Stimulated activated CD8-positive, alpha-beta memory T cell treated with anti-CD3 and anti-CD28 coated beads, Interleukin-12 subunit alpha, Interleukin-12 subunit beta, amount 100 ng/mL, for 1 hour (primary cell): ENCODE measurements around the gene NANOGP8.
"Not testable (repeated sequence)": the region's sequence is repeated elsewhere in the genome, so short reads cannot be mapped to it uniquely, and the experiment has no call there.

Experiments
- DNase-seq: peaks from one replicate; pipeline ENCODE4 v3.0.0-alpha.2; 2020; ENCODE audit warnings: low read depth

NANOGP8 gene

DNA sequence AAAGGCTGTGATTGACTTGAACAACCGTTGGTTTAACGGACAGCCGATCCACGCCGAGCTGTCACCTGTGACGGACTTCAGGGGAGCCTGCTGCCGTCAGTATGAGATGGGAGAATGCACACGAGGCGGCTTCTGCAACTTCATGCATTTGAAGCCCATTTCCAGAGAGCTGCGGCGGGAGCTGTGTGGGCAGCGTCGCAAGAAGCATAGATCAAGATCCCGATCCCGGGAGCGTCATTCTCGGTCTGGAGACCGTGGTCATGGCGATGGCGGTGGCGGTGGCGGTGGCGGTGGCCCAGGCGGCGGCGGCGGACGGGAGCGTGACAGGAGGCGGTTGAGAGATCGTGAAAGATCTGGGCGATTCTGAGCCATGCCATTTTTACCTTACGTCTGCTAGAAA, 7.8 kb upstream of the NANOGP8 start:
- DNase-seq, result no peak

- DNase-seq, result no peak
These were observed 7.2 kb upstream of the NANOGP8 start for GRCh38 chr15:35092311-35092710.

DNA sequence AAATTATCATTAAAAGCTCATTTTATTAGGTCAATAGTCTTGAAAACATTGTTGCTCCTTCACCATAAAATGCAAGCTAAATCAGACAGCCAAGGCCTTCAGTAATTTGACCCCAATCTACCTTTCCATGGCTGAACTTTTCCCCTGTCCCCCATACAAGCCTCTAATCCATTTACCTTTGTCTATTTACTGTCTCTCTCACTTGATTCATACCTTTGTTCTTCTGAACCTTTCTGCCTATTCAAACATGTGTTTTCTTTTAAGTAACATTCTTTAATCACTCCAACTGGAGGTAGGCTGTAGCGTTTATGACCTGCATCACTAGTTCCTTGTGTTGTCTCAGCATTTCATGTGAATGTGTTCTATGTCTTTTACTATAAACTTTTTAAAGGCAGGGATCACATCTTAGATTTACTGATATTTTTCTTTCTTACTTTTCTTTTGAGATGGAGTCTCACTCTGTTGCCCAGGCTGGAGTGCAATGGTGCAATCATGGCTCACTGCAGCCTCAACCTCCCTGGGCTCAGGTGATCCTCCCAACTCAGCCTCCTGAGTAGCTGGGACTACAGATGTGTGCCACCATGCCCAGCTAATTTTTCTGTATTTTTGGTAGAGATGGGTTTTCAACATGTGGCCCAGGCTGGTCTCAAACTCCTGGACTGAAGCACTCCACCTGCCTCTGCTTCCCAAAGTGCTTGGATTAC, 5.2 kb upstream of the NANOGP8 start:
- no peak for DNase-seq

DNA sequence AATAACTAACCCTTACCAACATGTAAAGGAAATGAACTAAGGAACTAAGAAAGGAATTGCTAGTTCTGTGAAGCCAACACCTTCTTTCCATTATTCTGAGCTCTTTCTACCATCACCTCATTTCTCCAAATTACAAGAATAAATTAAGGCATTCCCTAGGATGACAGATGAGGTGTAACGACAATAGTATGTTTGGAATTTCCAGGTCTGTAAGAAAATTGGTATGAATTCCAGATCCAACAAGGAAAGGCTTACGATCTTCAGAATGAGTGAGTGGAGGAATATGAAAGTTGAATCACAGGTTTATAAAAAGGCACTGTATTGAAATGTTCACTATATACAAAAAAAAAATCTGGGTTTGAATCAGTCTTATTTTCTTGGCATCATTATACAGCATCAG, 4.5 kb upstream of the NANOGP8 start:
- no peak for DNase-seq

- no peak for DNase-seq
These were observed 3.2 kb upstream of the NANOGP8 start for GRCh38 chr15:35088329-35088728.

DNA sequence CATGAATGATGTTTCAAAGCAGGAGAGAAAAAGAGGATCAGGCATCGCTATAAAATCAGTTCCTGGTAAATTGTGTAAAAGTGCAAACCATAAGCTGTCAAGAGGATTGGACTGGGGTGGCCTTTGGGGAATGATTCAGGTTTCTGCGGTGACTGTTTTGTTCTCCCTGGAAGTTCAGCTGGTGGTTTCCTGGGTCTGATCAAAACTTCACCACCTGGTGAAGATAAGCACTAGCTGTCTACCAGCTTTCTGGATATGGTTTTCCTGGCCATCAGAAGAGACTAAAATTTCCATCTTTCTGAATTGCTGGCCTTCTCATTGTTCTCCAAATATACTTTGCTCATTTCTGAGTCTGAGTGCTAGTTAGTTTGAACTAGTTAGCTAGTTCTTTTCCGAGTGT, 2.7 kb upstream of the NANOGP8 start:
- no peak for DNase-seq

DNA sequence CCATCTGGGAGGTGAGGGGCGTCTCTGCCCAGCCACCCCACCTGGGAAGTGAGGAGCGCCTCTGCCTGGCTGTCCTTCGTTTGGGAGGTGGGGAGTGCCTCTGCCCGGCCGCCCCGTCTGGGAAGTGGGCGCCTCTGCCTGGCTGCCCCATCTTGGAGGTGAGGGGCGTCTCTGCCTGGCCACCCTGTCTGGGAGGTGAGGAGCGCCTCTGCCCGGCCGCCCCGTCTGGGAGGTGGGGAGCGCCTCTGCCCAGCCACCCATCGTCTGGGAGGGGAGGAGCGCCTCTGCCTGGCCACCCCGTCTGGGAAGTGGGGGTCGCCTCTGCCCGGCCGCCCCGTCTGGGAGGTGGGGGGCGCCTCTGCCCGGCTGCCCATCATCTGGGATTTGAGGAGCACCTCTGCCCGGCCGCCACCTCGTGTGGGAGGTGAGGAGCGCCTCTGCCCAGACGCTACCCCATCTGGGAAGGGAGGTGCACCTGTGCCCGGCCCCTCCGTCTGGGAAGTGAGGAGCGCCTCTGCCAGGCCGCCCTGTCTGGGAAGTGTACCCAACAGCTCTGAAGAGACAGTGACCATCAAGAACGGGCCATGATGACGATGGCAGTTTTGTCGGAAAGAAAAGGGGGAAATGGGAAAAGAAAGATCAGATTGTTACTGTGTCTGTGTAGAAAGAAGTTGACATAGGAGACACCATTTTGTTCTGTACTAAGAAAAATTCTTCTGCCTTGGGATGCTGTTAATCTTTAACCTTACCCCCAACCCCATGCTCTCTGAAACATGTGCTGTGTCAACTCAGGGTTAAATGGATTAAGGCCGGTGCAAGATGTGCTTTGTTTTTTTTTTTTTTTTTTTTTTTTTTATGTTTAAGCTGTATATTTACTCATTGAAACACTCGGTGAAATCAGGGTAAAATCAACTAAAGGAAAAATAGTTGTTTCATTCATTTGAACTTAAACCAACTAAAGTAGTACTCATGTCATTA, 2.4 kb downstream of the NANOGP8 start:
- DNase-seq, result not testable (repeated sequence)

- DNase-seq, result not testable (repeated sequence)
These were observed 3.3 kb downstream of the NANOGP8 start for GRCh38 chr15:35081626-35082365.

DNA sequence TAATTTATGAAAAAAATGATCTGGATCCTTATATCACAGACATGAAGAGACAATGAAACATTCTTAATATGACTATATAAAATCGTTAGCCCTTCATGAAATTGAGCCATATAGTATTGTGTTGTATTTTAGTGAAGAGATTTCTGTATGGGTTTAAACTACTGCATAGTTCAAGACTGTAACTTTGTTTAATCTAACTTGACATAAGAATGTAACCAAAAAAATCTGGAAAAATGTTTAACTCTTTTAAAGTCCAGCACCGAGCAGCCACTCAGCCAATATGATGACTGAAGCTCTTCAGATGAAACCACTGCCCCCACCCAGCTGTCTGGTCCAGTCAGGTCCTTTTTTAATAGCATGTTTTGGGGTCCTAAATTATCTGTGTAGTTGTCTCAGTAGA, 4.9 kb downstream of the NANOGP8 start:
- DNase-seq, result no peak

DNA sequence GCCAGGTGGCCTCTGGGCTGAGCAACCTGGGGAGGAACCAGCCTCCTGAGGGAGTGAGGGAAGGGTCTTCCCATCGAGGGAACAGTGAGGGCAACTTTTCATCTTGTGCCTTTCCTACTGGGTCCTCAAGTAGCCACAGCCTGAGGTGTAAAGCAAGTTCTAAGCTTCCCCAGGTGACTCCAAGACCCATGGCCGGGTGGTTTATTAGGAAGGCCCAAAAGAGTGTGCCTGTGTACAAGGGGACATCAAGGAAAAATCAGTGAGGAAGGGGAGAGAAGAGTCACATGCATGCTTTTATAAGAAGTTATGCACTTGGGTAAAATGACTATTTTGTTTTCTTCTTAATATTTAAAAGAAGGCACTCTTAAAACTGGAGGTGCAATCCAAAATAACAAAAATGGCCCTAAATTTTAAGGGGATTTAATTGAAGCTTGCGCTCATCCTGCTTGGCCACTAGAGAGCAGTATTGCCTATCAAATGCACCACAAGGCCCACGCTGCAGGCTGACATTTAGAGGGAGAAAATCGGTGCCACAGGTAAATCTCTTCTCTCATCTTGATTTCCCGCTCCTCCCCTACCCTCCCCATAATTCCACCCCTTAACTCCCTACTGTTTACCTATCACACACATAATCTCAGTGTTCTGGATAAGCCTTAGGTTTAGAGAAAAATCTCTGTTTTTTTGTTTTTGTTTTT, 6.7 kb downstream of the NANOGP8 start:
- peak; percentile 12 for DNase-seq

DNA sequence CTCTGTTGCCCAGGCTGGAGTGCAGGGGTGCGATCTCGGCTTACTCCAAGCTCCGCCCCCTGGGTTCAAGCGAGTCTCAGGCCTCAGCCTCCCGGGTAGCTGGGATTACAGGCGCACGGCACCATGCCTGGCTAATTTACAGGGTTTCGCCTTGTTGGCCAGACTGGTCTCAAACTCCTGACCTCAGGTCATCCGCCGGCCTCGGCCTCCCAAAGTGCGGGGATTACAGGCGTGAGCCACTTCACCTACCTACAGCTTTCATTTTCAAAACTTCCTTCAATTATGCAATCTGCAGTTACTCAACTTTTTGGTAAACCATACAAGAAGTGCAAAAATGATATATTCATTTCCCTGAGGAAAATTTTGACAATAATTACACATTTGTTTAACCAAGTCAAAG, 14.0 kb downstream of the NANOGP8 start:
- no peak for DNase-seq

DNA sequence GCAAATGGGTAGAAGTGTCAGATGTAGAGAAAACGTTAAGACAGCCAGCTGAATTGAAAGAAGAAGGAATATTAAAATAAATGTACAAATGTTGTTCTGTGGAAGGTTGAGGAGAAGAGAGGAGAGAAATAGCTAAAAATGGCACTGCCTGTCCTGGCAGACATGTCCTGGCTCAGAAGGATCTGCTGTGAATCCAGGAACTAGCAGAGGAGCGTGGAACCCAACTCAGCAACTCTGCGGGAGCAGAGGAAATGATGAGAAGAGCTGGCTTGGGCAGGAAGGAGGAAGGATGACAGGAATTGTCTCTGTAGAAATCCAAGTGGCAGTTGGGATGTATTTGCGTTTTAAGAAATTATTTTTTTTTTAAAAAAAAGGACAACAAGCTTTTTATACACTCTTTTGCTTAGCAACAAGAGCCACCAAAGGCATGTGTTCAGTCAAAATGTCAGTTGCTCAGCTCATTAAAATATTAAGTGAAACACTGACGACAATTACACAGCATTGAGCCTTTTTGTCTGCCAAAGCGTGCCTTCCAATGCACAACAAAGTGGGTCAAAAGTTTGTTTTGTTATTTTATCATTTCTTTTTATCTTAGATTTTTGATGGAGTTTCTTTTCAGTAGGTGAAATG, 16.1 kb downstream of the NANOGP8 start:
- no peak for DNase-seq

DNA sequence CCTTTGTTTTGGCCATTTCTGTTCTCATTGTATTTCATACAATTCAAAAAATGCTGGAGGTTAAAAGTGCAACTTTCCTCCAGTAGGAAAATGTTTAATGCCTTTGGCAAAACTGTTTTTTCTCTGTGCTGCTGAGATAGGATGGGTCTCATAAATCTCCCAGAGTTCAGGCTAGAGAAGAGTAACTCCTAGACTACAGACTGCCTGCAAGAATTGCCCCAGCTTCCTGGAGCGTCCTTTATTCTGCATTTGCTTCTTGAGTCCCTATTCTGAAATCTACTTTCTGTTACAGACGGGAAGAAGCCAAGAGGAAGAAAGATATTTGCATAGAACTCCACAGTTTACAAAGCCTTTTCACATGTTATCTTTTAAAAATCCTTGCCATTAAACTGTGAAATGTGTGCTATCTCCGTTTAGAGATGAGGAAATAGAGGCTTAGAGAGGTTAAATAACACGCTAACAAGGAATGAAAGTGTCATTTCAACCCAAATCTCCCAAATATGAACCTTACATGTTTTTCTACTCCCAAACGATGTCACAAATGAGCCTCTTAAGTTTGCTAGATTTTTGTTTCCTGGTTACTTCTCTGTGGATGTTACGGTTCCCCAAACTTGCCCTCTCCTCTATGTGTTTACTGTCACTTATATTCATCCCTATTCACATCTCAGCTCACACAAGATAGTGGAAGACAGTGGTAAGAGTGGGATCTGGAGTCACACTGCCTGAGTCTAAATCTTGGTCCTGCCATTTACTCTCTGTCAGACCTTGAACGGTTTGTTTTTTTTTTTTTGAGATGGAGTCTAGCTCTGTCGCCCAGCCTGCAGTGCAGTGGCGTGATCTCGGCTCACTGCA, 17.4 kb downstream of the NANOGP8 start:
- DNase-seq, result no peak

- DNase-seq, result no peak
These were observed 19.0 kb downstream of the NANOGP8 start for GRCh38 chr15:35066094-35066493.

GRCh38 chr15:35064576-35065190, 20.4 kb downstream of the NANOGP8 start:
- no peak for DNase-seq

GRCh38 chr15:35062738-35063099, 22.4 kb downstream of the NANOGP8 start:
- DNase-seq, result no peak

DNA sequence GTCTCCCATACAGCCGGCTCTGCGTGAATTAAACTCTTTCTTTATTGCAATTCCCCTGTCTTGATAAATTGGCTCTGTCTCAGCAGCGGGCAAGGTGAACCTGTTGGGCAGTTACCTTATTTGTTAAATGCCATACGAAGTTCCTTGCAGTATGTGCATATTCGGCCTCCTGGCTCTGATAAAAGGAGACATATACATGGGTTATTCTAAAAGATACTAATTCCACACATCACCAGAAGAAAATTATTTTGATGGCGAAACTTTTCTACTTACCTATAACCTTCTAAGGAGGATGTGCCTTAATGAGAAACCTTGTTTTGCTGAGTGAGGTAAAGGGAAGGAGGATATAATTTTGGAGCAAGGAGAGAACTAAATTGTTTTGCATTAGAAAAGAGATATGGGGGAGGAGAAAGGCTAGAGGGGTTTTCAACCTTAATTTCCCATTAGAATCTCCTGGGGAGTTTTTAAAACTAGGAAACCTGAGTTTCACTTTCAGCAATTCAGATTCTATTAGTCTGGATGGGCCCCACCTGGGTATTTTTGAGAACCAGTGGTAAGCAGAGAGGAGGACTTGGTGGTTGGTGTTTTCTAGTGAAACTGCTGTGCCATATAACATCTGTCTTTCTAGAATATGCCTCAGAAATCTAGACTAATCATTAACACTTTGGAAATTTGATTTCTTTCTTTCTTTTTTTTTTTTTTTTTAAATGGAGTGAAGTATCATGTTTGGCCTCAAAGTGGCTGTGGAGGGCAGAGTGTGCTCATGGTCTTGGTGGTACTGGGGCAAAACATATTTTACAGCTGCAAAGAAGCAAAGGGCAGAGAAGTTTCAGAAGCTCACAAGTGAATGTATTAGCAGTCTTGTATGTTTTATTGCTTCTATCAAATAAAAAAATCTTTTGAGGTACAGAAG, 23.0 kb downstream of the NANOGP8 start:
- DNase-seq, result no peak

DNA sequence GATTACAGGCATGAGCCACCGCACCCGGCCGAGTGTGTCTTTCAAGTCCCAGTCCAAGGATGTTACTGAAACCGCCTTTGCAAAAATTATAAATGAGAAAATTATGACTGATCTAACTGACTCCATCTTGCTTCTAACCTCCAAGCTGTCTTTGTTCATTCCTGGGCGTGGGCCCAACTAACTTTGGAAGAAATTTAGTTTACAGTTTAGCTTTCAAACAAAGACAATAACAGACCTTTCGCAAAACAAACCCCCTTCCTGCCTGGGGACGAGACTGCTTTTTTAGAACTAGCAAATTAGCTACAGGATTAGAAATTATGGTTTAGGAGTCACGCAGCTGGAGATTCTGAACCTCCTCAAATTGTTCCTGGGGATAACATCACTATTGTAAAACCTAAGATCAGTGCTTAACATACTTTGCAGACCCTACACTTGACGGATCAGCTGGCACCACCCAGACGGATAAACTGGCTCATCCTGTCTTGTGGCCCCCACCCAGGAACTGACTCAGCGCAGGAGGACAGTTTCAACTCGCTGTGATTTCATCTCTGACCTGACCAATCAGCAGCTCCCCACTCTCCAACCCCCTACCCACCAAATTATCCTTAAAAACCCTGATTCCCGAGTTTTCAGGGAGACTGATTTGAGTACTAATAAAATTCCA, 23.8 kb downstream of the NANOGP8 start:
- no peak for DNase-seq

DNA sequence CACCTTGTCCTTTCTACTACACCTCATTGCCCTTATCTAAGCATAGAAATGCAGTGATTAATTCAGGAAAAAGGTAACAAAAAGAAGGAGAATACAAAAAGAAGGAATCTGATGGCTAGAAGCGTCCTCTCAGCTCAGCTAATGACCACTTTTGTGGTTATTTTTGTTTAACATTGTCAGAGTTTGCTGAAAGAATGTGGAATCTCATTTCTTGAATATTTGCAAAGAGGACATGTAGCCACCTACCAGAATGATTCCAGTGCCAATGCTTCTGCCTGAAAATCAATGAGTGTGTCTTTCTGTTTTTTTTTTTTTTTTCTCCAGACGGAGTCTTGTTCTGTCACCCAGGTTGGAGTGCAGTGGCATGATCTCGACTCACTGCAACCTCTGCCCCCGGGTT, 24.5 kb downstream of the NANOGP8 start:
- DNase-seq, result no peak
